Choroid plexus epithelial cell (primary cell): ENCODE data around the gene RREB1.
A peak's percentile ranks its signal among the peaks of the same experiment; 100 is the strongest.

Experiments used
- DNase-seq: peaks from one replicate; pipeline ENCODE4 v3.0.0-alpha.2; 2010; ENCODE audit warnings: low read depth
- H3K4me3 ChIP-seq: 2 replicates; pipeline ENCODE4 v1.5.1; 2011; ENCODE audit warnings: low read depth, mild to moderate bottlenecking, control low read depth, low read length, moderate library complexity
- CTCF ChIP-seq: conservative IDR thresholded peaks from 2 replicates; pipeline ENCODE4 v1.5.1; 2011; ENCODE audit warnings: low read depth, mild to moderate bottlenecking, control low read depth, inconsistent platforms, low read length, moderate library complexity

The RREB1 gene

DNA sequence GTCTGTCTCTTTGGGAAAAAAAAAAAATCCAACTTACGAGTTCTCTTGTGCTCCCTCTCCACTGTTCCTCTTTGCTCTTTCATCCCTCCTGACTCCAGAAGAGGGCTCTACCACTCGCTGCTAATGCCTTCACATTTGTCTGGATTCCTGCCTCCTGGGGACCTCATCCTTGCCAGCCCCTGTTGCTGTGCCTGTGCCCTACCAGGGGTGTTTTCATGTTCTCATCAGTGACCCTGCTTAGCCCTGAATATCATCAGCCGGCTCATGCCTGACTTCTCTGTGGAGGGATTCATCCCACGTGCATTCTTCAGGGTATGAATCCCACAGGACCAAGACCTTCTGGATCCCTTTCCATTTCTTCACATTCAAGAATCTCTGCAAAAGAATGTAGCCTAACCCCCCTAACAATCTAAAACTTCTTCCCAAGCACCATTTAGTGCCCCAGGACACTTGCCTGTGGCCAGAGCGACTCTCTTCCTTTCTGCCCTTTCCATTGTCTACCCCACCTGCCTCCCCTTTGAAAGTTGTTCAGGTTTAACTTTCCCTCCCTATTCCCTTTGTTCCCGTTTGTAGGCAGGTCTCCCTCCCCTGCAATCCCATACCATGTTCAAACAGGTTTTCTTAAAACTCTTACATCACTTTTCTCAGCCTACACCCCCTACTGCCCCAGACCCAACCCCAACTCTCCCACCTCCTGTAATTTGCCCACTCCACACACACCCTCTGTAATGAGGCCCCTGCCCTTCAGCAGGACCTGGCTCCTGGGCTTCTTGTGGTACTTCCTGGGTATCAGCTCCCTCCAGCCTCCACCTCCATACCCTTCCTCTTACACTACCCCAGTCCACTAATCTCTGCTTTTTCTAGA lies 50.2 kb downstream of the RREB1 start:
- TF ChIP-seq CTCF, result peak; percentile 22
- DNase-seq, result no peak

GRCh38 chr6:7159790-7160525 lies 52.2 kb downstream of the RREB1 start:
- no peak overlapping the region for H3K4me3 ChIP-seq
- TF ChIP-seq CTCF, result no peak
- no peak for DNase-seq

More for the DNA sequence above, 50.2 kb downstream of the RREB1 start:
- H3K4me3 ChIP-seq, result no peak overlapping the region

DNA sequence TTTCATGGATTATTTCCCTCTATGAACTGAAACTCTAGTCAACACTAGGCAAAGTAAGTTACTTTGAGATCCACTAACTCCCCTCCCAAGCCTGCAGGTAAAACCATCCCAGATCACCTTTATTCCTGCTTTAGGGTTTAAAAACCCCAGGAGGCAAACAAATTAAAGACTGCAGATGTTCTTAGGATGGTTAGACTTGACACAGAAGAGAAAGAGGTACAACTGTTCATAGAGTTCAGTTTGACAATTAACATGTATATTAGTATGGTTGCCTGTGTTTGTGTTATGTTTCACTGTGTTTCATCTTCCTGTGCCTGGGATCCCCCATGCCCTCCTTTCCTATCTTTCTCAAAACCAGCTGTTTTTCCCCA lies 53.5 kb downstream of the RREB1 start:
- no peak for DNase-seq
- H3K4me3 ChIP-seq, result no peak overlapping the region
- no peak for TF ChIP-seq CTCF

DNA sequence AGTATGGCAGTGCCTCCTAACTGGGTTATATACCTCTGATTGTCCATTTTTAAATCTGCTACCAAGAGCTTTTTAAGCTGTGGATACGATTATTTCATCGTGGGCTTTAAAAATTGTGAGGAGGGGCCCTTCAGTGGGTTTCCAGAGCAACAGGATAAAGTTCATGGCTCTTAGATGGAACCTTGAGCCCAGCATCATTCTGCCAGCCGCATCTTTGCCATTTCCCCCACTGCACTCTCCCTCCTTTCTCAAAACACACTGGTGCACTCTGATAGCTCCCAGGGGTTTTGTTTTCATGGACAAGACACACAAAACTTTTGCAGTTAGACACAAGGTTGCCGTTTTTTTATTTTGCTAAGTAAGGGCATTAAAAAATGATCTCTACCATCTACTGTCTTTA lies 54.1 kb downstream of the RREB1 start:
- no peak for TF ChIP-seq CTCF
- H3K4me3 ChIP-seq, result no peak overlapping the region
- no peak for DNase-seq

DNA sequence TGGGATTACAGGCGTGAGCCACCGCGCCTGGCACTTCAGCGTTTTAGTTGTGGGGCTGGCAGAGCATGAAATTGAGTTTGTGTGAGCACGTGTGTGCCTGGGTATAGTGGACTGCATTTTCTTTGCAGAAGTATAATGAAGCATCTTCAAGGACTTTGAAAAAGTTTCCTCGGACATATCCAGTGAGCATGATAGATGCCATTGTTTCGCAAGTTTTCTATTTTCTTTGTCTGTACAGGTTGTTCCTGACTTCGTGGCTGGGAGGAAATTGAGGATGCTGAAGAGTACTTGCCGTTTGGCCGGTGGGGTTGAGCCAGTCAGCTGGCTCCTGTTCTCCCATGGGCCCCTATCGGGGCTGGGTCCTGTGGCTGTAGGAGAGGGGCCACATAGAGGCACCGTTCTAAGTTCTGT lies 55.9 kb downstream of the RREB1 start:
- DNase-seq, result no peak
- no peak for TF ChIP-seq CTCF
- no peak overlapping the region for H3K4me3 ChIP-seq

DNA sequence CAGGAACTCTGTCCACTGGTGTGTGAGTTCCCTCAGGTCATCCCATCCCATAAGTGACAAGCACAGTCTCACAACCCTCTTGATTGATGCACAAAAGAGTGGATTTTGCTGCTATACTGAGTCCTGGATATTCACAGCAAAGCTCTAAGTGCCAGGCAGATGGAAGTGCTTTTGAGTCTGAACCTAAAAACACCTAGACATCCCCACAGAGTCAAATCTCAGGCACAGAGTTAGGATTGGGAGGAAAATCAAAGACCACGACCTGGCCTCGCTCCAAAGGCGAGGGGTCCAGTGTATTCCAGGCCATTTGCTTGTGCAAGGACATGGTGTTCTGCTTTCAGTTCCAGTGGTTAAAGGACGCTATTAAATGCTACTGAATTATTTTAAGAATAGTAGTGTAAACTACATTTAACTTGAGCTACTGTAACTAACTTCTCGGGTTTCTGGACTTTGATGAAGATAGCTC lies 56.8 kb downstream of the RREB1 start:
- H3K4me3 ChIP-seq, result no peak overlapping the region
- no peak for TF ChIP-seq CTCF

More for the DNA sequence above, 56.8 kb downstream of the RREB1 start:
- DNase-seq, result no peak
